Osteocyte (in vitro differentiated cells): ENCODE measurements around the gene TET3. TPM values are rescaled to one million over a fixed set of nuclear protein-coding genes. Genes with fewer than 3 reads are reported as not detected.

Source experiments
- DNase-seq: peaks from one replicate; pipeline ENCODE4 v3.0.0; 2021; ENCODE audit warnings: mixed read lengths; ENCODE audit not compliant: unreplicated experiment; ENCODE audit errors: extremely low spot score
- H3K27ac Mint-ChIP-seq: one replicate; pipeline ENCODE4 v1.8.0; 2021; ENCODE audit warnings: mild to moderate bottlenecking, mixed read lengths; ENCODE audit not compliant: unreplicated experiment
- H3K27me3 Mint-ChIP-seq: one replicate; pipeline ENCODE4 v1.8.0; 2021; ENCODE audit warnings: mixed read lengths; ENCODE audit not compliant: unreplicated experiment
- H3K36me3 Mint-ChIP-seq: one replicate; pipeline ENCODE4 v1.8.0; 2021; ENCODE audit warnings: mixed read lengths; ENCODE audit not compliant: unreplicated experiment
- H3K4me1 Mint-ChIP-seq: one replicate; pipeline ENCODE4 v1.8.0; 2021; ENCODE audit warnings: mixed read lengths; ENCODE audit not compliant: unreplicated experiment
- H3K4me3 Mint-ChIP-seq: one replicate; pipeline ENCODE4 v1.8.0; 2021; ENCODE audit warnings: mild to moderate bottlenecking, moderate library complexity, mixed read lengths; ENCODE audit not compliant: unreplicated experiment
- H3K9me3 Mint-ChIP-seq: one replicate; pipeline ENCODE4 v1.8.0; 2021; ENCODE audit warnings: mixed read lengths; ENCODE audit not compliant: unreplicated experiment
- total RNA-seq: library from RNA; stranded (reverse); gene quantifications from 2 replicates; pipeline ENCODE4 v1.2.1, GENCODE V29; 2021
- TF ChIP-seq, protein P1 (sequence below): fragments of 200-600 bp; sonication (generic); IDR thresholded peaks from 2 replicates; pipeline ENCODE4 v1.5.0; 2021; ENCODE audit warnings: antibody characterized with exemption, mild to moderate bottlenecking, moderate library complexity

Gene TET3
- total RNA-seq, 1 donor from 2014 or later = 26.5 TPM

GRCh38 chr2:73992036-73992435, 7.3 kb downstream of the TET3 start:
- Mint-ChIP-seq H3K9me3 (no peaks in the 10 kb centered on the region), H3K4me3 (no peak overlapping the region), H3K27ac (no peak overlapping the region), H3K36me3 (peaks cover 28% of the 10 kb centered on the region), H3K4me1 (peaks cover 33% of the 10 kb centered on the region), H3K27me3 (no peaks in the 10 kb centered on the region)
- DNase-seq = no peak
- TF ChIP-seq, protein P1, sequence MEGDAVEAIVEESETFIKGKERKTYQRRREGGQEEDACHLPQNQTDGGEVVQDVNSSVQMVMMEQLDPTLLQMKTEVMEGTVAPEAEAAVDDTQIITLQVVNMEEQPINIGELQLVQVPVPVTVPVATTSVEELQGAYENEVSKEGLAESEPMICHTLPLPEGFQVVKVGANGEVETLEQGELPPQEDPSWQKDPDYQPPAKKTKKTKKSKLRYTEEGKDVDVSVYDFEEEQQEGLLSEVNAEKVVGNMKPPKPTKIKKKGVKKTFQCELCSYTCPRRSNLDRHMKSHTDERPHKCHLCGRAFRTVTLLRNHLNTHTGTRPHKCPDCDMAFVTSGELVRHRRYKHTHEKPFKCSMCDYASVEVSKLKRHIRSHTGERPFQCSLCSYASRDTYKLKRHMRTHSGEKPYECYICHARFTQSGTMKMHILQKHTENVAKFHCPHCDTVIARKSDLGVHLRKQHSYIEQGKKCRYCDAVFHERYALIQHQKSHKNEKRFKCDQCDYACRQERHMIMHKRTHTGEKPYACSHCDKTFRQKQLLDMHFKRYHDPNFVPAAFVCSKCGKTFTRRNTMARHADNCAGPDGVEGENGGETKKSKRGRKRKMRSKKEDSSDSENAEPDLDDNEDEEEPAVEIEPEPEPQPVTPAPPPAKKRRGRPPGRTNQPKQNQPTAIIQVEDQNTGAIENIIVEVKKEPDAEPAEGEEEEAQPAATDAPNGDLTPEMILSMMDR = no peak

DNA sequence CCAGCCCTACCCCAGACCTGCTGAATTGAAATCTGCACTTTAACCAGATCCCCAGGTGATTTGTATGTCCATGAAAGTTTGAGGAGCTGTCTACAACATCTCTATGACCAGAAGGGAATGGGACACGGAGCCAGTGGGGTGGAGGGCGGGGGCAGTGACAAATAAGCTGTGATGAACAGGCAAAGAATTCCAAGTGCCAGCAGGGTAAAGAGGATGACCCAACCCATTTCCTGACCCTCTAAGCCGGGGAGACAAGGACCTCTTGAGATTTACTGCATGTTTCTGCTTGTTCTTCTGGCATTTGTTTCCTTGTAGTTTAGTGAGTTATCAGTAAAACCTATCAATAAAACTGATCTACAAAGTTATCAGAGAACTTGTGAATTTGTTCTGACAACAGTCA, 8.7 kb downstream of the TET3 start:
- peaks cover 21% of the 10 kb centered on the region for H3K36me3 Mint-ChIP-seq
- TF ChIP-seq, protein P1 = no peak
- no peaks in the 10 kb centered on the region for H3K9me3 Mint-ChIP-seq
- no peak for DNase-seq
- H3K4me3 Mint-ChIP-seq = no peak overlapping the region
- no peaks in the 10 kb centered on the region for H3K27me3 Mint-ChIP-seq
- no peak overlapping the region for H3K27ac Mint-ChIP-seq
- H3K4me1 Mint-ChIP-seq = peaks cover 21% of the 10 kb centered on the region

GRCh38 chr2:73993778-73994177, 9.1 kb downstream of the TET3 start:
- DNase-seq = no peak
- H3K27me3 Mint-ChIP-seq = no peaks in the 10 kb centered on the region
- peaks cover 19% of the 10 kb centered on the region for H3K36me3 Mint-ChIP-seq
- no peak overlapping the region for H3K4me3 Mint-ChIP-seq
- no peaks in the 10 kb centered on the region for H3K9me3 Mint-ChIP-seq
- H3K27ac Mint-ChIP-seq = no peak overlapping the region
- peaks cover 17% of the 10 kb centered on the region for H3K4me1 Mint-ChIP-seq
- TF ChIP-seq, protein P1 = no peak

- Mint-ChIP-seq H3K4me1 (peaks cover 16% of the 10 kb centered on the region), H3K36me3 (peaks cover 17% of the 10 kb centered on the region), H3K4me3 (no peak overlapping the region), H3K9me3 (no peaks in the 10 kb centered on the region), H3K27ac (no peak overlapping the region), H3K27me3 (no peaks in the 10 kb centered on the region)
- TF ChIP-seq, protein P1 = no peak
- no peak for DNase-seq
Measured at GRCh38 chr2:73994178-73994831, 9.6 kb downstream of the TET3 start.

GRCh38 chr2:73995810-73996209, 11.1 kb downstream of the TET3 start:
- Mint-ChIP-seq H3K4me3 (no peak overlapping the region), H3K36me3 (peaks cover 3% of the 10 kb centered on the region), H3K4me1 (peaks cover 29% of the 10 kb centered on the region), H3K27me3 (no peaks in the 10 kb centered on the region), H3K27ac (no peak overlapping the region), H3K9me3 (no peaks in the 10 kb centered on the region)
- TF ChIP-seq, protein P1 = no peak
- no peak for DNase-seq
